ENCODE results near the gene VIPR2.

VIPR2 gene

DNA sequence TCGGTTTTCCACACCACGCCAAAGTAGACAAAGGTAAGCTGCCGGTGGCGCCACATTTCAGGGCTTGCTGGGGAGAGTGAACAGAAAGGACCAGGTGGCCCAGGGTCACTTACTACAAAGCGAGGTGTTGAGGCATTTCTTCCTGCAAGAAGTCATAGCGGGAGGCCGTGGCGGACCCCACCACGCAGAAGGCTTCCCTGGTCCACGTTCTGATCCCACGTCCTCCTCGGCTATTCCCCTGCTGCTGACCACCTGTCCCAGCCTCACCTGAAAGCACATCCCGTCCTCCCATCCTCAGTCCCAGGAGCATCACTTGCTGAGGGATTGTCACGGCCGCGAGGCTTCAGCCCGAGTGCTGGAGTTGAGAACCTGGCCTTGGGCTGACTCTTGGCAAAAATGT lies 149.2 kb downstream of the VIPR2 start:
- TF ChIP-seq SIN3A (IDR thresholded peaks at IDR 0.05; ENCODE audit: borderline replicate concordance, insufficient read depth, low read length) (no peak), TAF1 (IDR thresholded peaks at IDR 0.05; ENCODE audit: borderline replicate concordance, insufficient read depth, low read length) (no peak), FOXP2 (optimal IDR thresholded peaks at IDR 0.05; ENCODE audit: borderline replicate concordance, extremely low read depth, extremely low read length, insufficient read depth) (no peak), POLR2AphosphoS5 (IDR thresholded peaks at IDR 0.05; ENCODE audit: low read depth, low read length) (no peak)
- TF ChIP-seq, protein P1, sequence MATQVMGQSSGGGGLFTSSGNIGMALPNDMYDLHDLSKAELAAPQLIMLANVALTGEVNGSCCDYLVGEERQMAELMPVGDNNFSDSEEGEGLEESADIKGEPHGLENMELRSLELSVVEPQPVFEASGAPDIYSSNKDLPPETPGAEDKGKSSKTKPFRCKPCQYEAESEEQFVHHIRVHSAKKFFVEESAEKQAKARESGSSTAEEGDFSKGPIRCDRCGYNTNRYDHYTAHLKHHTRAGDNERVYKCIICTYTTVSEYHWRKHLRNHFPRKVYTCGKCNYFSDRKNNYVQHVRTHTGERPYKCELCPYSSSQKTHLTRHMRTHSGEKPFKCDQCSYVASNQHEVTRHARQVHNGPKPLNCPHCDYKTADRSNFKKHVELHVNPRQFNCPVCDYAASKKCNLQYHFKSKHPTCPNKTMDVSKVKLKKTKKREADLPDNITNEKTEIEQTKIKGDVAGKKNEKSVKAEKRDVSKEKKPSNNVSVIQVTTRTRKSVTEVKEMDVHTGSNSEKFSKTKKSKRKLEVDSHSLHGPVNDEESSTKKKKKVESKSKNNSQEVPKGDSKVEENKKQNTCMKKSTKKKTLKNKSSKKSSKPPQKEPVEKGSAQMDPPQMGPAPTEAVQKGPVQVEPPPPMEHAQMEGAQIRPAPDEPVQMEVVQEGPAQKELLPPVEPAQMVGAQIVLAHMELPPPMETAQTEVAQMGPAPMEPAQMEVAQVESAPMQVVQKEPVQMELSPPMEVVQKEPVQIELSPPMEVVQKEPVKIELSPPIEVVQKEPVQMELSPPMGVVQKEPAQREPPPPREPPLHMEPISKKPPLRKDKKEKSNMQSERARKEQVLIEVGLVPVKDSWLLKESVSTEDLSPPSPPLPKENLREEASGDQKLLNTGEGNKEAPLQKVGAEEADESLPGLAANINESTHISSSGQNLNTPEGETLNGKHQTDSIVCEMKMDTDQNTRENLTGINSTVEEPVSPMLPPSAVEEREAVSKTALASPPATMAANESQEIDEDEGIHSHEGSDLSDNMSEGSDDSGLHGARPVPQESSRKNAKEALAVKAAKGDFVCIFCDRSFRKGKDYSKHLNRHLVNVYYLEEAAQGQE (IDR thresholded peaks at IDR 0.05; ENCODE audit: insufficient read depth in 1 of 2, low read depth in 2 of 2, low read length in 2 of 2), result no peak

DNA sequence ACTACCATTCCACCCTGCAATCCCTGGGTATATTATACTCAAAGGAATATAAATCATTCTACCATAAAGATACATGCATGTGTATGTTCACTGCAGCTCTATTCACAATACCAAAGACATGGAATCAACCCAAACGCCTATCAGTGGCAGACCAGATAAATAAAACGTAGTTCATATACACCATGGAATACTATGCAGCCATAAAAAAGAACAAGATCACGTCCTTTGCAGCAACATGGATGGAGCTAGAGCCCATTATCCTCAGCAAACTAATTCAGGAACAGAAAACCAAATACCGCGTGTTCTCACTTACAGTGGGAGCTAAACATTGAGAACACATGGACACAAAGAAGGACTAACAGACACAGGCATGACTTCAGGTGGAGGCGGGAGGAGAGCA lies 150.0 kb downstream of the VIPR2 start:
- TF ChIP-seq TAF1 (IDR thresholded peaks at IDR 0.05; ENCODE audit: borderline replicate concordance, insufficient read depth, low read length), result no peak
- no peak for TF ChIP-seq POLR2AphosphoS5 (IDR thresholded peaks at IDR 0.05; ENCODE audit: low read depth, low read length)
- TF ChIP-seq, protein P1 (IDR thresholded peaks at IDR 0.05; ENCODE audit: insufficient read depth in 1 of 2, low read depth in 2 of 2, low read length in 2 of 2), result no peak
- TF ChIP-seq FOXP2 (optimal IDR thresholded peaks at IDR 0.05; ENCODE audit: borderline replicate concordance, extremely low read depth, extremely low read length, insufficient read depth), result no peak
- TF ChIP-seq SIN3A (IDR thresholded peaks at IDR 0.05; ENCODE audit: borderline replicate concordance, insufficient read depth, low read length), result no peak

DNA sequence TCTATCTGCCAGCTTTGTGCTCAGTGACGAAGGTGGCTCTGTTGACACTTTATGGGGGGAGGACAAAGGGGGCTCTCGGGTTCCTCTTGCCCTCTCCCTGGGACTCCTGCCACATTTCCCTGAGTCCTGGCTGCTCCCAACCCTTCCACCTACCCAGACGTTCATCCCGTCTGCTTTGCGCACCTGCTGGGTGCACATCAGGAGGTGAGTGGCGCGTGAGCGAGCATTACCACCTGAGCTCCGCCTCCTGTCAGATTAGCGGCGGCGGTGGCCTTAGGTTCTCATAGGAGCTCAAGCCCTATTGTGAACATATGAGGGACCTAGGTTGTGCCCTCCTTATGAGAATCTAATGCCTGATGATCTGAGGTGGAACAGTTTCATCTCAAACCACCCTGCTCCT lies 151.1 kb downstream of the VIPR2 start:
- TF ChIP-seq FOXP2 (optimal IDR thresholded peaks at IDR 0.05; ENCODE audit: borderline replicate concordance, extremely low read depth, extremely low read length, insufficient read depth) (no peak), TAF1 (IDR thresholded peaks at IDR 0.05; ENCODE audit: borderline replicate concordance, insufficient read depth, low read length) (no peak), SIN3A (IDR thresholded peaks at IDR 0.05; ENCODE audit: borderline replicate concordance, insufficient read depth, low read length) (no peak), POLR2AphosphoS5 (IDR thresholded peaks at IDR 0.05; ENCODE audit: low read depth, low read length) (no peak)
- TF ChIP-seq, protein P1 (IDR thresholded peaks at IDR 0.05; ENCODE audit: insufficient read depth in 1 of 2, low read depth in 2 of 2, low read length in 2 of 2), result no peak

DNA sequence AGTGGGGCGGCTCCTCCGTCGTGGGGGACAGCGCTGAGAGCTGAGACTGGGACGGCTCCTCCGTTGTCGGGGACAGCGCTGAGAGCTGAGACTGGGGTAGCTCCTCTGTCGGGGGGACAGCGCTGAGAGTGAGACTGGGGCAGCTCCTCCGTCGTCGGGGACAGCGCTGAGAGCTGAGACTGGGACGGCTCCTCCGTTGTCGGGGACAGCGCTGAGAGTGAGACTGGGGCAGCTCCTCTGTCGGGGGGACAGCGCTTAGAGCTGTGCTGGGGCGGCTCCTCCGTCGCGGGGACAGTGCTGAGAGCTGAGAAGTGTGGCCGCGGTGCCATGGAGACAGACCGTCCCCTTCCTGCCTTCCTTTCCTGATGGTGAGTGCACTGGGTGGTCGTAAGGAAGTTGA lies 151.9 kb downstream of the VIPR2 start:
- TF ChIP-seq FOXP2 (optimal IDR thresholded peaks at IDR 0.05; ENCODE audit: borderline replicate concordance, extremely low read depth, extremely low read length, insufficient read depth) (no peak), TAF1 (IDR thresholded peaks at IDR 0.05; ENCODE audit: borderline replicate concordance, insufficient read depth, low read length) (no peak), SIN3A (IDR thresholded peaks at IDR 0.05; ENCODE audit: borderline replicate concordance, insufficient read depth, low read length) (no peak), POLR2AphosphoS5 (IDR thresholded peaks at IDR 0.05; ENCODE audit: low read depth, low read length) (no peak)
- TF ChIP-seq, protein P1 (IDR thresholded peaks at IDR 0.05; ENCODE audit: insufficient read depth in 1 of 2, low read depth in 2 of 2, low read length in 2 of 2), result no peak
